ENCODE data around the gene MAP1A.
A peak's percentile ranks its signal among the peaks of the same experiment; 100 is the strongest.

MAP1A gene

DNA sequence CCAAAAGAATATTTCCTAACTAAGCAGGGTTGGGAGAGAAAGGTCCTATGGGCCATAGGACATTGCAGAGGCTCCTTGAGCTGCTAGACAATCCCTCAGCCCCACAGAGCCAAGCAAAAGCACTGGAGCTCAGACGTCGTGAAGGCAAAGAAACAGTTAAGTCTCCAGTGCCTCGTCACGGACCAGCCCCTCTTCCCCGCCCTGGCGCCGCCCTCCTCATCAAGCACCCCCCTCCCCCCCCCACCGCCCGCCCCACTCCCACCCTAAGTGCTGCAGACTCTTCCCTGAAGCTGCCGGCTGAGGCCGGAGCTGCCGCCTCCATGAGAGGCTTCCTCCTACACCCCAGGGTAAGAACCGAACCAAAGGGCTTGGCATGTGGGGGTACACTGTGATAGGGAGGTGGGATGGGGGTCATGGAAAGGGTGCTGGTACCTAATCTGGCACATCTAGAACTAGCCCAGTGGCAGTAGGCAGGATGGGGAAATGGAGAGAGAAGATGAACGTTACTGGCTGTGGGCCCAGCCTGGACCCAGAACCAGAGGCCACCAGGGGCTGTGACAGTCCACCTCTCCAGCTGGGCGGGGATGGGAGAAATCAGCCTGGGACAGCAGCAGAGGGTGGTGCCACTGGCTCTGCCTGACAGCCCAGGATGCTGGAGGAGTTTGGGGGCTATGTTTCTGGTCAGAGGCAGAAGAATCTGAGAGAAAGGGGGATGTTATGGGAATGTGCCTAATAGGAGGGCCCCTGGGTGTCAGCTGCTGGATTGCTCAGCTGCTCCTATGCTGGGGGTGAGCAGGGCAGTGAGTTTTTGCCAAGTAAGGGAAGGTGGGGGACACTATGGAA, at the start of gene MAP1A:
Gene MAP1A (plus strand): TSS at position 255 of the 843 bp plus-strand sequence. CDS start 3,866 bp downstream, outside the sequence.
- Histone ChIP-seq H2AFZ (ENCODE audit: low read depth, low read length) (peak within 1 kb of the TSS; percentile 62), H3K4me3 (ENCODE audit: low read length) (peak within 1 kb of the TSS; percentile 80), H3K4me2 (ENCODE audit: low read length) (peak within 1 kb of the TSS; percentile 88), H3K9me3 (ENCODE audit: insufficient read depth, low read length) (no peaks in the 10 kb centered on the region), H3K27ac (ENCODE audit: low read length) (no peak within 1 kb of the TSS), H4K20me1 (ENCODE audit: insufficient read depth, low read length) (no peaks in the 10 kb centered on the region), H3K4me1 (ENCODE audit: low read length) (peaks cover 33% of the 10 kb centered on the region), H3K36me3 (replicated peaks; ENCODE audit: low read depth, low read length) (no peaks in the 10 kb centered on the region), H3K79me2 (ENCODE audit: low read length) (no peaks in the 10 kb centered on the region), H3K9ac (ENCODE audit: low read length) (peak within 1 kb of the TSS; percentile 23), H3K27me3 (ENCODE audit: low read depth, low read length) (peaks cover 12% of the 10 kb centered on the region)
- no peak for TF ChIP-seq EZH2phosphoT487 (IDR thresholded peaks at IDR 0.05; ENCODE audit: low read depth)
- TF ChIP-seq, protein P1, sequence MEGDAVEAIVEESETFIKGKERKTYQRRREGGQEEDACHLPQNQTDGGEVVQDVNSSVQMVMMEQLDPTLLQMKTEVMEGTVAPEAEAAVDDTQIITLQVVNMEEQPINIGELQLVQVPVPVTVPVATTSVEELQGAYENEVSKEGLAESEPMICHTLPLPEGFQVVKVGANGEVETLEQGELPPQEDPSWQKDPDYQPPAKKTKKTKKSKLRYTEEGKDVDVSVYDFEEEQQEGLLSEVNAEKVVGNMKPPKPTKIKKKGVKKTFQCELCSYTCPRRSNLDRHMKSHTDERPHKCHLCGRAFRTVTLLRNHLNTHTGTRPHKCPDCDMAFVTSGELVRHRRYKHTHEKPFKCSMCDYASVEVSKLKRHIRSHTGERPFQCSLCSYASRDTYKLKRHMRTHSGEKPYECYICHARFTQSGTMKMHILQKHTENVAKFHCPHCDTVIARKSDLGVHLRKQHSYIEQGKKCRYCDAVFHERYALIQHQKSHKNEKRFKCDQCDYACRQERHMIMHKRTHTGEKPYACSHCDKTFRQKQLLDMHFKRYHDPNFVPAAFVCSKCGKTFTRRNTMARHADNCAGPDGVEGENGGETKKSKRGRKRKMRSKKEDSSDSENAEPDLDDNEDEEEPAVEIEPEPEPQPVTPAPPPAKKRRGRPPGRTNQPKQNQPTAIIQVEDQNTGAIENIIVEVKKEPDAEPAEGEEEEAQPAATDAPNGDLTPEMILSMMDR (IDR thresholded peaks at IDR 0.05; ENCODE audit: low read depth, low read length) = no peak

DNA sequence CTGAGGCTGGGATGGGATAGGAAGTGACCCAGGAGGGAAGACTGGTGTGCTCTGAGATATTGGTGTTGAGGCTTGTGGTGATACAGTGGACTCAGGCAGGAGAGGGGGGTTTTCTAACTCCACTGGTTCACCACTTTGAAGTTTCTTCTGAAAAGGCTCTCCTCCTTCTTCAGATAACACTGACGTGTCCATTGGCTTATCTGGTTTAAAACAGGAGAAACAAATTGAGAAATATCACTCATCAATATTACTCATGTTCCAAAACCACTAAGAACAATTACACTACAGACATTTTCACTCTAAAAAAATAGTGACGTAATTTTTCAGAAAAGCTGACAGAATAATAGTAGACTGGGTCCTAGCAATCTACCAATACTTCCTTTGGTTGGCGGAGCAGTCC, 47.5 kb upstream of the MAP1A start:
- TF ChIP-seq EZH2phosphoT487 (IDR thresholded peaks at IDR 0.05; ENCODE audit: low read depth) = no peak
- TF ChIP-seq, protein P1 (IDR thresholded peaks at IDR 0.05; ENCODE audit: low read depth, low read length) = no peak
- Histone ChIP-seq H3K4me1 (ENCODE audit: low read length) (no peaks in the 10 kb centered on the region), H3K27ac (ENCODE audit: low read length) (no peak overlapping the region), H3K27me3 (ENCODE audit: low read depth, low read length) (no peaks in the 10 kb centered on the region), H2AFZ (ENCODE audit: low read depth, low read length) (no peak overlapping the region), H3K9ac (ENCODE audit: low read length) (no peak overlapping the region), H3K4me2 (ENCODE audit: low read length) (no peak overlapping the region), H4K20me1 (ENCODE audit: insufficient read depth, low read length) (no peaks in the 10 kb centered on the region), H3K79me2 (ENCODE audit: low read length) (no peaks in the 10 kb centered on the region), H3K9me3 (ENCODE audit: insufficient read depth, low read length) (no peaks in the 10 kb centered on the region), H3K36me3 (replicated peaks; ENCODE audit: low read depth, low read length) (peaks cover 29% of the 10 kb centered on the region), H3K4me3 (ENCODE audit: low read length) (no peak overlapping the region)

DNA sequence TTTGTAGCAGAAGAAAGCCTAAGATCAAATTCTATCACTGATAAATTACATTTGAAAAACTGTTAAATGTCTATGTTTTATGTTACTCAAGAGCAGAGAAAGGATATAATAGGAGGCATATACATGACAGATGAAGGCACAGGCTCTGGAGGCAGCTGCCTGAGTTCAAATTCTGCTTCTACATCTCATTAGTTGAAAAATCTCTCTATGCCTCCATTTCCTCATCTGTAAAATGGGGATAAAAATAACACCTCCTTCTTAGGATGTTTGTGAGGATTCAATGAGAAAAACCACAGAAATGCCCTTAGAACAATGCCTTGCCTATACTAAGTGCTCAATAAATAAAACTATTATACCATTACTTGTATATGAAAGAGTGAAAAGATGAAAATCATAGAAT, 45.4 kb upstream of the MAP1A start:
- Histone ChIP-seq H3K9ac (ENCODE audit: low read length) (no peak overlapping the region), H3K4me1 (ENCODE audit: low read length) (no peaks in the 10 kb centered on the region), H3K79me2 (ENCODE audit: low read length) (no peaks in the 10 kb centered on the region), H3K4me2 (ENCODE audit: low read length) (no peak overlapping the region), H3K4me3 (ENCODE audit: low read length) (no peak overlapping the region), H3K27ac (ENCODE audit: low read length) (no peak overlapping the region), H3K36me3 (replicated peaks; ENCODE audit: low read depth, low read length) (peaks cover 36% of the 10 kb centered on the region), H3K27me3 (ENCODE audit: low read depth, low read length) (no peaks in the 10 kb centered on the region), H2AFZ (ENCODE audit: low read depth, low read length) (no peak overlapping the region), H4K20me1 (ENCODE audit: insufficient read depth, low read length) (no peaks in the 10 kb centered on the region), H3K9me3 (ENCODE audit: insufficient read depth, low read length) (no peaks in the 10 kb centered on the region)
- no peak for TF ChIP-seq EZH2phosphoT487 (IDR thresholded peaks at IDR 0.05; ENCODE audit: low read depth)
- TF ChIP-seq, protein P1 (IDR thresholded peaks at IDR 0.05; ENCODE audit: low read depth, low read length) = no peak

DNA sequence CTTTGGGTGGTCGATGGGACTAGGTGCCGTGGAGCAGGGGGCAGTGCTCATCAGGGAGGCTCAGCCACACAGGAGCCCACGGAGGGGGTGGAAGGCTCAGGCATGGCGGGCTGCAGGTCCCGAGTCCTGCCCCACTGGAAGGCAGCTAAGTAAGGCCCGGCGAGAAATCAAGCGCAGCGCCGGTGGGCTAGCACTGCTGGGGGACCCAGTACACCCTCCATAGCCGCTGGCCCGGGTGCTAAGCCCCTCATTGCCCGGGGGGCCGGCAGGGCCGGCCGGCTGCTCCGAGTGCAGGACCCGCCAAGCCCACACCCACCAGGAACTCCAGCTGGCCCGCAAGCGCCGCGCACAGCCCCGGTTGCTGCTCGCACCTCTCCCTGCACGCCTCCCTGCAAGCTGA, 43.5 kb upstream of the MAP1A start:
- TF ChIP-seq, protein P1 (IDR thresholded peaks at IDR 0.05; ENCODE audit: low read depth, low read length) = no peak
- no peak for TF ChIP-seq EZH2phosphoT487 (IDR thresholded peaks at IDR 0.05; ENCODE audit: low read depth)
- Histone ChIP-seq H4K20me1 (ENCODE audit: insufficient read depth, low read length) (no peaks in the 10 kb centered on the region), H3K27ac (ENCODE audit: low read length) (no peak overlapping the region), H2AFZ (ENCODE audit: low read depth, low read length) (no peak overlapping the region), H3K36me3 (replicated peaks; ENCODE audit: low read depth, low read length) (peaks cover 32% of the 10 kb centered on the region), H3K4me3 (ENCODE audit: low read length) (no peak overlapping the region), H3K9ac (ENCODE audit: low read length) (no peak overlapping the region), H3K4me1 (ENCODE audit: low read length) (no peaks in the 10 kb centered on the region), H3K4me2 (ENCODE audit: low read length) (no peak overlapping the region), H3K79me2 (ENCODE audit: low read length) (no peaks in the 10 kb centered on the region), H3K27me3 (ENCODE audit: low read depth, low read length) (no peaks in the 10 kb centered on the region), H3K9me3 (ENCODE audit: insufficient read depth, low read length) (no peaks in the 10 kb centered on the region)
